Cortex of kidney (tissue), 1 donor: ENCODE data around the gene CMPK1.
"Not testable (repeated sequence)": the region's sequence is repeated elsewhere in the genome, so short reads cannot be mapped to it uniquely, and the experiment has no call there.

Experiments used
- DNase-seq: peaks from one replicate; lab custom pipeline; 2025; lab: John Stamatoyannopoulos, UW

CMPK1 gene

GRCh38 chr1:47333578-47333921 lies at the start of gene CMPK1:
Gene CMPK1, plus strand, starts transcription at chr1:47333790. Its CDS starts 156 bp downstream, at chr1:47333946.
- DNase-seq = no peak

- DNase-seq = not testable (repeated sequence)
These were observed 45.5 kb upstream of the CMPK1 start for GRCh38 chr1:47288116-47288515.

DNA sequence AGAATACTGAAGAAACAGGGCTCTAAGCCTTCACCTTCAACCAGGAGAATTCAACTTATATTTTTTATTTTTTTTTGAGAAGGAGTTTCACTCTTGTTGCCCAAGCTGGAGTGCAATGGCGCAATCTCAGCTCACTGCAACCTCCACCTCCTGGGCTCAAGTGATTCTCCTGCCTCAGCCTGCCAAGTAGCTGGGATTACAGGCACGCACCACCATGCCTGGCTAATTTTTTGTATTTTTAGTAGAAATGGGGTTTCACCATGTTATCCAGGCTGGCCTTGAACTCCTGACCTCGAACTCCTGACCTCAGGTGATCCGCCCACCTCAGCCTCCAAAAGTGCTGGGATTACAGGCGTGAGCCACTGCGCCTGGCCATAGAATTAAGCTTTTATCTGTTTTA lies 38.7 kb upstream of the CMPK1 start:
- DNase-seq = not testable (repeated sequence)

GRCh38 chr1:47295579-47295978 lies 38.0 kb upstream of the CMPK1 start:
- DNase-seq = no peak

DNA sequence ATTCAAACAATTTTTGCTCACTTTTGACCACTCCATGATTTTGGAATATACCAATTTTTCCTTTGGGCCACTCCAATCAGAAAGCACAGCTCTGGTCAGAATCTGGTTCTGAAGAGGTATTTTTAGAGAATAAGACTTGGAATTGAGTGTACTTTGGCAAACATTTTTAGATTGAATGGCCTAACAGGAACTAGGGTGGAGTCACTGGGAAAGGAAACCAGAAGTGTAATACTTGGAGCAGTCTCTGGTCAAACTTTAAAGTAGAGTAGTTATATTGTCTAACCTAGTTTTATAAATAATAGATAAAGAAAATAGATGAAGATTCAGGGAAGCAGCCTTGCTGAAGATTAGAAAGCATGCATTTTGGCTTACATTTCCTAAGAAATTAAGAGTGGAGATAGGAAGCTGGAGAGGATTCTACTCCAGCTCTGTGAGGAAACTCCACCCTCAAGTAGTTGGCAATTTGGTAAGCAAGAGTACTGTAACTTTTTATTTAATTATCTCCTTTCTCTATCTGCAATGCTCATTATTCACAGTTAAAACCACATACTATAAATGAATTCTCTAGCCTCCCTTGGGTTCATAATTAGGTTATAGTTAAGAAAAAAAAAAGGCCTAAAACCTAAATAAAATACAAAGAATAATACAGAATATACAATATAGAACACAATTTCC lies 35.4 kb upstream of the CMPK1 start:
- DNase-seq = no peak

DNA sequence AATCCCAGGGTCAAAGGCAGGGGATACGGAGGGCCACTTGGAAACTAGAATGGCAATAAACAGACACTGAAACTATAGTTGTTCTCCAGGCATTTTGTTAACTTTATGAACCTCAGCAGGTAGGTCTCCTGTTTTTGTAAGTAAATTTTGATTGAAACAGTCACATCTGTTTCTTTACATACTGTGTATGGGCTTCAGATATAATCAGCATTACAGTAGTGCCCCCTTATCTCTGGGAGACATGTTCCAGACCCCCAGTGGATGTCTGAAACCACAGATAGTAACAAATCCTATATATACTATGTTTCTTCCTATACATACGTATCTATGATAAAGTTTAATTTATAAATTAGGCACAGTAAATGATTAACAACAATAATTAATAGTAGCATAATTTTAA lies 31.1 kb upstream of the CMPK1 start:
- no peak for DNase-seq

DNA sequence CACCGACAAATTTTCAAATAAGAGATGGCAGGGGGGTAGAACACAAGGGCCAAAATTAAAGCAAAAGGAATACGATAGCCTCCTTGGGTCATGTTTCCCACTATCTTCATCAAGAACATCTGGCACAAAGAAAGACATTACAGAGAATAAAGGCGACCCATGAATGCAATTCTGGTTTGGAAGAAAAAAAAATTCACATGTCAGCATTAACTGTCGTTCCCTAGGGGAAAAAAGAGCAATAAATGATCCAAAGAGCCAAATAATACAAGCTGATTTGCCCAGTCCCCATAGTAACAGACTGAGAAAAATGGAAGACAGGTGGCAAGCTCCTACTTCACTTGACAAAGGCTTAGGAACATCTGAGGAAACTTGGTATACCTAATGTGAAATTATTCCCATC lies 24.2 kb upstream of the CMPK1 start:
- no peak for DNase-seq

DNA sequence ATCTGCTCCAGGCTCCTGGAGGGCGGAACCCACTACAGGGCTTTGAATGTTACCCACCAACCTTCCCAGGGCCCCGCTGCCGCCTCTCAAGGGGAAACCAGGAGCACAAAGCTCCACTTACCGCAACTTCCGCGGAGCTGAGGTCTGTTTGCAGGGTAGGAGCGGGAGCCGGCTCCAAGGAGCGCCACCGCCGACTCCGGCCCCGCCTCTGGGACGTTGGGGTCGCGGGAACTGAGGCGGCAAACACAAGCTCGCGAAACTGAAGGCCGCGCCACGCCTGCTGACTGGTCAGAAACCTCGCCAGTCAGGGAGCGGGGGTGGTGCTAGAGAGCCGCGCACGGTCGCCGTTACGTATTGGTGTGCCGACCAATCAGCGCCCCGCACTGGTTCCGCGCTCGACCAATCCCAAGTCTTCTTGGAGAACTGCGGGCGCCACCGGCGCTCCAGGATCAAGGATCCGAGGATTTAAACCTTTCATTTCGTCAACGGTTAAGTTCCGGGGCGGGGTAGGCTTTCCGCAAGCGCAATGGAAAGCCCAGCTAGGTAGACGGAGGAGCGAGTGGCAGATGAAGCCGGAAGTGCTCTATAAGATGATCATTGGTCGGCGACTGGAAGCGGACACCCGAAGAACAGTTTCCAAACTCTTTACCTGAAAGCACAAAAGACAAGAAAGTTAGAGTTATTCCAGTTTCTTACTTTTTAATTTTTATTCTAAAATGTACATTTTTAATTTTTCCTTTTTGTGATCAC lies 19.5 kb upstream of the CMPK1 start, which contains the start of gene STIL:
Gene STIL, minus strand, starts transcription at position 233 of the 750 bp plus-strand sequence. CDS start 3,828 bp downstream, outside the sequence.
- DNase-seq = peak; percentile 38

- DNase-seq = no peak
These were observed 15.7 kb upstream of the CMPK1 start for GRCh38 chr1:47317841-47318240.

DNA sequence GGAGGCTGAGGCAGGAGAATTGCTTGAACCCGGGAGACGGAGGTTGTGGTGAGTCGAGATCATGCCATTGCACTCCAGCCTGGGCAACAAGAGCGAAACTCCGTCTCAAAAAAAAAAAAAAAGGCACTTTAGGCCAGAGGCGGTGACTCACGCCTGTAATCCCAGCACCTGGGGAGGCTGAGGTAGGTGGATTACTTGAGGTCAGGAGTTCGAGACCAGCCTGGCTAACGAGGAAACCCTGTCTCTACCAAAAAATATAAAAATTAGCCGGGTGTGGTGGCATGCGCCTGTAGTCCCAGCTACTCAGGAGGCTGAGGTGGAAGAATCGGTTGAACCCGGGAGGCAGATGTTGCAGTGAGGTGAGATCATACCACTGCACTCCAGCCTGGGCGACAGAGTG lies 13.6 kb upstream of the CMPK1 start:
- DNase-seq = not testable (repeated sequence)

GRCh38 chr1:47323599-47324031 lies 10.0 kb upstream of the CMPK1 start:
- no peak for DNase-seq

GRCh38 chr1:47324682-47325081 lies 8.9 kb upstream of the CMPK1 start:
- no peak for DNase-seq

DNA sequence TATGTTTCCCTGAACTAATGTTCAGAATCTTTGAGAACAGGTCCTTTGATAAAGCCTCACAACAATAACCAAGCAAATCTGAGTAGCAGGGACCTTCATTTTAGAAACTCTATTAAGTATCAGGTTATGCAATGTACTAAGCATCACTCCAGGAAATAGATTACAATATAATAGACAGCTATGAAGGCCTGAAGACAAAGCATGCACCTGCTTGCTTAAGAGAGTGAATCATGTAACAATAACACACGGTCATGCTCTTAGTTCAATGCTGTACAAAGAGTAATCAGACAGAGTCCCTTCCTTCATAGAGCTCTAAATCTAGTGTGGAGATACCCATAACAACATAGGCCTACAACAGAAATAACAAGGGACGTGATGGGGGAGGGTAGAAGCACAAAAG lies 8.1 kb upstream of the CMPK1 start:
- DNase-seq = no peak

DNA sequence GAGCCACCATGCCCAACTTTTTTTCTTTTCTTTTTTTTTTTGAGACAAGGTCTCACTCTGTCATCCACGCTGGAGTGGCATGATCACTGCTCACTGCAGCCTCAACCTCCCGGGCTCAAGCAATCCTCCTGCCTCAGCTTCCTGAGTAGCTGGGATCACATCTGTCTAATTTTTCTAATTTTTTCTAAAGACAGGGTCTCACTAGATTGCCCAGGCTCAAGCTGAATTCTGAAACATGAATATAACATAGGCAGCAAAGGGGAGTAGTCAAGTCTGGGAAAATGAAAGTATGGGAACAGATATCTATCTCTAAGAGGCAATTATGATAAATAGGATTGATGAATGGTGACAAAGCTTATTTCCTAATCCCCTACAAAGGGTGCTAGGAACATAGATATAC lies 7.3 kb upstream of the CMPK1 start:
- no peak for DNase-seq

DNA sequence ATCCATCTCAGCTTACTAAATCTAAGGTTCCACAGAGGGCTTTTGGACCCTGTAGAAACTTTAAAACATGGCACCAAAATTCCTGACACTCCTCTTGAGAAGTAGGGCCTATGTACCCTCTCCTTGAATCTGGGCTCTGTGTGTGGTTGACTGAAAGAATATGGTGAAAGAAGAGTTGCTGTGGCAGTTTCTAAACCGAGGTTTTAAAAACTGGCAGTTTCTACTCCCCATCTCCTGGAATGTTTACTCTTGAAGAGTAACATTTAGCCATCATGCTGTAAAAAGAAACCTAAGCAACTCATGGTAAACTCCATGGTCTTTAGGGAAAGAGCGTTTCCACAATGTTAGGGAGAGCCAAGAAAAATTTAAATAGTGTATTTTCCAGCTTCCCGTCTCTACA lies 4.6 kb upstream of the CMPK1 start:
- DNase-seq = no peak

DNA sequence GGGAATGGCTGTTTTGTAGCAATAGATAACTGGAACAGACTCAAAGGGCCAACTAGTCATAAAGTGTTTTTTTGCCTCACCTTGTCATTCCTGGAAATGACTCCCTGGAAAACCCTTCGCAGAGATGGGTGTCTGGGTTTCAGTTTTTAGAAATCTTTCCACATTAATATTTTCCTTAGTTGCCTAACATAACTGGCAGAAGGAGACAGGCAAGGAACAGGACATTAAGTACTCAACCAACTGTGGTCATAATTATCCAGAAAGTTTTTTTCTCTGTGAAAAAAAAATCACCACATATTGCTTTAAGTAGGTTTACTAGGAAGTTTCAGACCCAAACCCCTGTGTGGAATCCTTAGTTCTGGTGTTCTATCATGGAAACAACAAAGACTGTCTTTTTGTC lies 3.4 kb upstream of the CMPK1 start:
- DNase-seq = no peak

DNA sequence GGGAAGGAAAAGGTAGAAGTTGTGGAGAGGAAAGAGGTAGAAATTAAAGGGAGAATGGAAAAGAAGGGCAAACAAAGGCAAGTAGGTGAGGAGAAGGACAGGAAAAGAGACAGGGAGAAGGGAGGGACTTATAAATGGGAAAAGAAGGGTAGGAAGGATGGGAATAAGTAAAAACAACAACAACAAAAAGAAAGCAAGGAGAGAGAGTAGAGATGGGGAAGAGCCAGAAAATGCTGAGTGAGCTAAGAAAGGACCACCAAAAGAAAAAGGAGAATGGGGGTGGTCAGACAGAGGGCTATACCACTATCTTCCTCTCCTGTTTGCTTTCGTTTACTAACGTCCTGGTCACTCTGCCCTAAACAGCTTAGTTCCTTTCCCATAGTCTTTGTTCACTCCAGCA lies 1.7 kb upstream of the CMPK1 start:
- DNase-seq = no peak

- DNase-seq = no peak
These were observed 612 bp upstream of the CMPK1 start for GRCh38 chr1:47332779-47333577.

- DNase-seq = no peak
These were observed 553 bp downstream of the CMPK1 start for GRCh38 chr1:47333922-47334764.

DNA sequence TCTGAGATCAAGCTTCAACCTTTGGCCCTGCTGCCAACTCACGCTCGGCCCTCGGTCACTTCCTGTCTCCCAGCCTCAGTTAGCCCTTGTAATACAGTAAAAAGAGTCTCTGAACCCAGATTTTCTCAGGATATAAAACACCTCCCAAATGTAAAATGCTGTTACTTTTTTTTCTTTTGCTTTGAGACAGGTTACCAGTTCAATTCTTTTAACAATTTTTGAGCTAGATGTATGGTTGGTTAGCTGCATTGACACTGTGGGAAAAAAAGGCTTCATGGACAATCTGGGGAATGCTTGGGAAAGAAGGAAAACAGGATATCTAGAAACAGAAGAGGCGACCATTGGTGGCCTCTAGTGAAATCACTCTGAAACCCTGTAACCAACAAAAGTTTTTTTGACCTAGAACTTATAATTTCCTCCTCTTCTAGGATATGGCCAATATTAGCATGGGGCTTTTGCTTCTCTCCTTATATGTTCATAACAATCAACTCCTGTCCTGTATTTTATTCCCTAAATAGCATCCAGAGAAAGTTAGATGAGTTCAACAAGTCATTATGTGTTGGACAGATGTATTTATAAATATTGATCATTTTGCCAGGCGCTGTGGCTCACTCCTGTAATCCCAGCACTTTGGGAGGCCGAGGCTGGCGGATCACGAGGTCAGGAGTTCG lies 1.3 kb downstream of the CMPK1 start:
- DNase-seq = no peak

DNA sequence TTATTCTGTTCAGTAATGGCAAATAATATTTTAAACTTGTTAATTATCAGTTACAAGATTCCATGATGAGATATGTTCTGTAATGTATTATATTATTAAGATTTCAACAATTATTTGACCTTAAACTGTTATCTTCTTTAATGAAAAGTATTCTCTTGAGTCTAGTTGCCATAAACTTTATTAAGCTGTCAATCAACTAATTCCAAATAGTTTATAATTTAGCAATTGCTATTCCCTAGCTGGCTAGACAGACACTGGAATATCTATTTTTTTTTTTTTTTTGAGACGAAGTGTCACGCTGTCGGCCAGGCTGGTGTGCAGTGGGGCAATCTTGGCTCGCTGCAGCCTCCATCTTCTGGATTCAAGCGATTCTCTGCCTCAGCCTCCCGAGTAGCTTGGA lies 3.8 kb downstream of the CMPK1 start:
- no peak for DNase-seq
